Mammary epithelial cell (primary cell): ENCODE data around the gene NR2E1.

Experiments used
- EZH2 ChIP-seq: IDR thresholded peaks from 2 replicates; pipeline ENCODE4 v1.6.1; 2012; ENCODE audit warnings: low read length, inconsistent platforms, borderline replicate concordance
- TF ChIP-seq, protein P1 (sequence below), 2 donors: IDR thresholded peaks in 1 of 2; conservative IDR thresholded peaks in 1 of 2; 2 replicates each; pipeline ENCODE4 v1.5.1; 2011 to 2012; ENCODE audit warnings: inconsistent platforms in 2 of 2, low read length in 2 of 2, mild to moderate bottlenecking in 2 of 2, control low read depth in 1 of 2, low read depth in 1 of 2; ENCODE audit not compliant: insufficient read depth in 1 of 2; ENCODE audit errors: extremely low read depth in 1 of 2

- TF ChIP-seq, protein P1, sequence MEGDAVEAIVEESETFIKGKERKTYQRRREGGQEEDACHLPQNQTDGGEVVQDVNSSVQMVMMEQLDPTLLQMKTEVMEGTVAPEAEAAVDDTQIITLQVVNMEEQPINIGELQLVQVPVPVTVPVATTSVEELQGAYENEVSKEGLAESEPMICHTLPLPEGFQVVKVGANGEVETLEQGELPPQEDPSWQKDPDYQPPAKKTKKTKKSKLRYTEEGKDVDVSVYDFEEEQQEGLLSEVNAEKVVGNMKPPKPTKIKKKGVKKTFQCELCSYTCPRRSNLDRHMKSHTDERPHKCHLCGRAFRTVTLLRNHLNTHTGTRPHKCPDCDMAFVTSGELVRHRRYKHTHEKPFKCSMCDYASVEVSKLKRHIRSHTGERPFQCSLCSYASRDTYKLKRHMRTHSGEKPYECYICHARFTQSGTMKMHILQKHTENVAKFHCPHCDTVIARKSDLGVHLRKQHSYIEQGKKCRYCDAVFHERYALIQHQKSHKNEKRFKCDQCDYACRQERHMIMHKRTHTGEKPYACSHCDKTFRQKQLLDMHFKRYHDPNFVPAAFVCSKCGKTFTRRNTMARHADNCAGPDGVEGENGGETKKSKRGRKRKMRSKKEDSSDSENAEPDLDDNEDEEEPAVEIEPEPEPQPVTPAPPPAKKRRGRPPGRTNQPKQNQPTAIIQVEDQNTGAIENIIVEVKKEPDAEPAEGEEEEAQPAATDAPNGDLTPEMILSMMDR (conservative IDR thresholded peaks at IDR 0.05 in 1 of 2, IDR thresholded peaks at IDR 0.05 in 1 of 2; ENCODE audit: extremely low read depth in 1 of 2, insufficient read depth in 1 of 2, low read depth in 1 of 2, low read length in 2 of 2): no peak
- TF ChIP-seq EZH2: no peak
Measured at GRCh38 chr6:108168090-108168463, 2.3 kb downstream of the NR2E1 start.
